Activated T-helper 17 cell treated with anti-CD3 and anti-CD28 coated beads, Interleukin-2, amount 50 U/mL, for 72 hours (primary cell): ENCODE data around the gene CD47. TPM values are rescaled to one million over a fixed set of nuclear protein-coding genes. Genes with fewer than 3 reads are reported as not detected.

ENCODE experiments used
- ATAC-seq: fragments of 150-1000 bp; cut with Tn5 transposase; replicated peaks from 2 replicates; pipeline ENCODE4 v1.10.0; 2021; ENCODE audit warnings: mild to moderate bottlenecking, moderate library complexity
- H3K27ac Mint-ChIP-seq: one replicate; pipeline ENCODE4 v1.8.0; 2022; ENCODE audit warnings: mixed read lengths
- H3K27me3 Mint-ChIP-seq: one replicate; pipeline ENCODE4 v1.8.0; 2022; ENCODE audit warnings: mixed read lengths
- H3K36me3 Mint-ChIP-seq: one replicate; pipeline ENCODE4 v1.8.0; 2022; ENCODE audit warnings: low read depth, mild to moderate bottlenecking, mixed read lengths
- H3K4me1 Mint-ChIP-seq: one replicate; pipeline ENCODE4 v1.8.0; 2022; ENCODE audit warnings: mixed read lengths
- H3K4me3 Mint-ChIP-seq: one replicate; pipeline ENCODE4 v1.8.0; 2022; ENCODE audit warnings: mild to moderate bottlenecking, mixed read lengths
- H3K9me3 Mint-ChIP-seq: one replicate; pipeline ENCODE4 v1.8.0; 2022; ENCODE audit warnings: mixed read lengths
- total RNA-seq, 2 donors: library from RNA; stranded (reverse); gene quantifications; one replicate each; pipeline ENCODE4 v1.2.3, GENCODE V29; 2022

CD47 gene
- total RNA-seq, 2 donors from 2014 or later: 139 to 197 TPM

DNA sequence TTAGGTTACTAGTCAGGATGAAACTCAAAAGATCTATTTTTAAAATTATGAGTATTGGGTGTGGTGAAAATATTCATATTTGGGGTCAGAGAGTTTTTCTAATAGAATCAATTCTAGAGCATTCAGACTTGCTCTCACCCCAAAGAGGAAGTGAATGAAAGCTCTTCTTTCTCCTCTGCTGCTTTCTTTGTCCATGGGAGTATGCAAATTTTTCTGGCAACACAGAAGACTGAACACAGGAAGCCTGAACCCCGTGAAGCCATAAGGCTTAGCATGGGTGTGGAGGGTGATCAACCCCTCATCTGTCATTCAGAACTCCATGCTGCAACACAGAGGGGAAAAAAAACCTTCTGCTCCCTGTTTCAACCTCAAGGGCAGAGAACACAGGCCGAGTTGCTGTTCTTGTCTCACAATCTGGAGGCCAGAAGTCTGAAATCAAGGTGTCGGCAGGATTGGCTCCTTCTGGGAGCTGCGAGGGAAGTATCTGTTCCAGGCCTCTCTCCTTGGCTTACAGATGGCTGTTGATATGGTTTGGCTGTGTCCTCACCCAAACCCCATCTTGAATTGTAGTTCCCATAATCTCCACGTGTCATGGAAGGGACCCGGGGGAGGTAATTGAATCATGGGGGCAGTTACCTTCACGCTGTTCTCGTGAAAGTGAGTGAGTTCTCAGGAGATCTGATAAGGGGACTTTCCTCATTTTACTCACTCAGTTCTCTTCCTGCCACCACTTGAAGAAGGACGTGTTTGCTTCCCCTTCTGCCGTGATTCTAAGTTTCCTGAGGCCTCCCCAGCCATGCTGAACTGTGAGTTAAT lies 33.7 kb upstream of the CD47 start:
- Mint-ChIP-seq H3K27me3 (no peaks in the 10 kb centered on the region), H3K27ac (peak overlapping the region; percentile 97), H3K4me1 (peaks cover 53% of the 10 kb centered on the region), H3K4me3 (peak overlapping the region; percentile 91), H3K9me3 (peaks cover 6% of the 10 kb centered on the region), H3K36me3 (peaks cover 43% of the 10 kb centered on the region)
- peak; percentile 75 for ATAC-seq

DNA sequence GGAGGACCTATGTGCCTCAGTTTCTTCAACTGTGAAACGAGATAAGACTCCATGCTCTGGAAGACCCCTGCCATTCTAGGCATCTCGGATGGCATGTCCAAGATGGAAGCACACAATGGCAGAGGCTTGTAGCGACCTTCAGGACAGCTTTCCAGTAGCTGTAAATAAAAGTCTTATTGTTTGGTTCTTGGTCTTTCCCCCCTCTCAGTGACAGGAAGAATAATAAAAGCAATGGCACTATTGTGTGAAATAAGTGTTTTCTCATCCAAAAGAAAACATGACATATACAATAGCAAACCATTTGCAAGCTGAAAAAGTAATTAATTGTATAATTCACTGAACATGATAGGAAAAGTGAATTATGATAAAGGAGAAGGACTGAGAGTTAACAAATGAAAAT lies 32.5 kb upstream of the CD47 start:
- peaks cover 46% of the 10 kb centered on the region for H3K4me1 Mint-ChIP-seq
- peak overlapping the region; percentile 97 for H3K27ac Mint-ChIP-seq
- no peaks in the 10 kb centered on the region for H3K27me3 Mint-ChIP-seq
- H3K4me3 Mint-ChIP-seq: peak overlapping the region; percentile 91
- peaks cover 3% of the 10 kb centered on the region for H3K9me3 Mint-ChIP-seq
- H3K36me3 Mint-ChIP-seq: peaks cover 31% of the 10 kb centered on the region
- no peak for ATAC-seq

DNA sequence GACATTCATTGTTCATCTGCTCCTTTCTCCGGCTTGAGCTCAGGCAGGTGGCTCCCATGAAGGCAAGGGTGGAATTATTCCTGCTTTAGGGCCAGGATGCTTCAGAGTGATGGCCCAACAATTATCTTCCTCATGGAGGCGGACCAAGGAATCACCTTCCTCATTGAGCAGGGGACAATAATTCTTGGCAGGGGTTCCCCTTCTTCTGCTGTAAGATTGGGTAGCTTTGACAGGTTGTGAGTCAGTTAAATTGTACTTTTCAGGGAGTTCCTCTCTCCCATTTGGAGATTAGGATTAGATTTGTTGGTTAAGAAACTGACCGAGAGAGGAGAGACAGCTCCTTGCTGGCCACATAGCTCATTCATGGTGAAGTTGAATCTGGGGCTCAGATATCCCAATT lies 31.4 kb upstream of the CD47 start:
- no peak for ATAC-seq
- Mint-ChIP-seq H3K4me1 (peaks cover 49% of the 10 kb centered on the region), H3K4me3 (no peak overlapping the region), H3K36me3 (peaks cover 21% of the 10 kb centered on the region), H3K9me3 (no peaks in the 10 kb centered on the region), H3K27me3 (no peaks in the 10 kb centered on the region), H3K27ac (no peak overlapping the region)

DNA sequence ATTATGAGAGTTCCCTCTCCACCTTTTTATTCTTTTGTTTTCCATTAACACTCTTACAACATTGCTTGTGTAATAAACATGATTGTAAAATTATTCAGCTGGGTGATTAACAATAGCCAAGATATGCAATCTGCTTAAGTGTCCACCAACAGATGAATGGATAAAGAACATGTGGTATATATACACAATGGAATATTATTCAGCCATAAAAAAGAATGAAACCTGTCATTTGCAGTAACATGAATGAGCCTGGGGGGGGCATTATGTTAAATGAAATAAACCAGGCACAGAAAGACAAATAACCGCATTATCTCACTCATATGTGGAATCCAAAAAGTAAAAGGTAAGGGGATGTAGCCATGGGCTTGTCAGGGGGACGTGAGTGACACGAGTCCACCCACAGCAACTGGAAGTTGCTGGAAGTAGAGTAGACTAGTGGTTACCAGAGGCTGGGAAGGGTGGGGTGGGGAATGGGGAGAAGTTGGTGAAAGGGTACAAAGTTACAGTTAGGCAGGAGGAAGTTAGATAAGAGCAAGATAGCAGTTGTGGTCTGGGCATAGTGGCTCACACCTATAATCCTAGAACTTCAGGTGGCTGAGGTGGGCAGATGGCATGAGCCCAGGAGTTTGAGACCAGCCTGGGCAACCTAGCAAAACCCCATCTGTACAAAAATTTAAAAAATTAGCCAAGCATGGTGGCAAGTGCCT lies 28.7 kb upstream of the CD47 start:
- H3K27ac Mint-ChIP-seq: peak overlapping the region; percentile 51
- no peaks in the 10 kb centered on the region for H3K9me3 Mint-ChIP-seq
- peak overlapping the region; percentile 59 for H3K4me3 Mint-ChIP-seq
- H3K27me3 Mint-ChIP-seq: no peaks in the 10 kb centered on the region
- ATAC-seq: no peak
- H3K36me3 Mint-ChIP-seq: no peaks in the 10 kb centered on the region
- peaks cover 41% of the 10 kb centered on the region for H3K4me1 Mint-ChIP-seq

DNA sequence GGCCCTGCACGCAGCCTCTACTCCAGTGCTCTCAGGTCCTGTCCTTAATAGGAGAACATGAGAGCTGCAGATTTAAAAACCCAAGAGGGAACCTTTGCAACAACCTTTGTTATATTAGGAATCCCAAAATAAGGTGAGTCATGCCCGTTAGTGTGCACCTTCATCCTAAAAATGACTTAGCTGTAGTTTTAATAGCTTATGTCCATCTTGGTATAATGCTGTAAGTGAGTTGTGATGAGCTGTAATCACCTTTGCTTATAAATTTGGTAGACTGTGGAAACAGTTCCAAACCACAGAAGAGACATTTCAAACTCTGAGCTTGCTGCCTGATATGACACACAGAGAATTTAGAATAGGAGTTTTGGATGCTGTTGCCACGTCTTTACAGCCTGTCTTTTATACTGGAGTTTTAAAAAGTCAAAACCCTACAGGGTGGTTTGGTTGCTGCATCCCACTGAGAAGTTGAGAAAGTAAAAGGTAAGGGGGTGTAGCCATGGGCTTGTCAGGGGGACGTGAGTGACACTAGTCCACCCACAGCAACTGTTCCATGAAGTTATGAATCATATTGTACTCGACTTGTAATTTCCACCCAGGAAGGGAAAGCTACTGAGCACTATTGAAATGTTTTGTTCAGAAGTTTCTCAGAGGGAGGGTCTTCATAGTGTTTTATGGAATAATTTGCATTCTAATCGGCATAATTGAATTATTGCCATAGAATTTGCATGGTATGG lies 27.4 kb upstream of the CD47 start:
- H3K9me3 Mint-ChIP-seq: no peaks in the 10 kb centered on the region
- peaks cover 27% of the 10 kb centered on the region for H3K4me1 Mint-ChIP-seq
- H3K27ac Mint-ChIP-seq: peak overlapping the region; percentile 84
- peak overlapping the region; percentile 59 for H3K4me3 Mint-ChIP-seq
- no peaks in the 10 kb centered on the region for H3K27me3 Mint-ChIP-seq
- peak; percentile 89 for ATAC-seq
- H3K36me3 Mint-ChIP-seq: no peaks in the 10 kb centered on the region

DNA sequence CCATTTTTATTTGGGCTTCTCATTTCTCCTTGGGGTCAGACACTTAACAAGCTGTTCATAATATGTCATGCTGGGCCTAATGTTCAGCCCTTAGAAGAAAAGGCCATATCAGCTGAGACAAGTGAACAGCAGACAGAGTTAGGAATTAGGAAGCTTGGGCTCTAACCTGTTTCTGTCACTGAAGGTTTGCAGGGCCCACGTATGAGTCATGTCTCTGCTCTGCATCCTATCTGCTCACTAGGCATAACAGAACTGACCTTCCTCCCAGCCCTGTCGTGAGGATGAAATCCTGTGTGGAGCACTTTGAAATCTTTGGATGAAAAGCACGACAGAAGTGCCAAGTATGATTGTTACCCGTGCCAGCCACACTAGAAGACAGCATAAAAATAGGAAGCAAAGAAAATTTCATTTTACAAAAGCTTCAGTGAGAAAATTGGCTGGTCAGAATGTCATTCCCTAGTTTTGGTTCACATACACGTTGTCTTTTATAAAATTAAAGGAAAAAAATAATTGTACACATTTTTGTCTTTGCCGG lies 26.5 kb upstream of the CD47 start:
- no peaks in the 10 kb centered on the region for H3K27me3 Mint-ChIP-seq
- H3K27ac Mint-ChIP-seq: peak overlapping the region; percentile 84
- H3K4me3 Mint-ChIP-seq: peak overlapping the region; percentile 59
- H3K9me3 Mint-ChIP-seq: no peaks in the 10 kb centered on the region
- ATAC-seq: peak; percentile 52
- H3K36me3 Mint-ChIP-seq: no peaks in the 10 kb centered on the region
- peaks cover 25% of the 10 kb centered on the region for H3K4me1 Mint-ChIP-seq

DNA sequence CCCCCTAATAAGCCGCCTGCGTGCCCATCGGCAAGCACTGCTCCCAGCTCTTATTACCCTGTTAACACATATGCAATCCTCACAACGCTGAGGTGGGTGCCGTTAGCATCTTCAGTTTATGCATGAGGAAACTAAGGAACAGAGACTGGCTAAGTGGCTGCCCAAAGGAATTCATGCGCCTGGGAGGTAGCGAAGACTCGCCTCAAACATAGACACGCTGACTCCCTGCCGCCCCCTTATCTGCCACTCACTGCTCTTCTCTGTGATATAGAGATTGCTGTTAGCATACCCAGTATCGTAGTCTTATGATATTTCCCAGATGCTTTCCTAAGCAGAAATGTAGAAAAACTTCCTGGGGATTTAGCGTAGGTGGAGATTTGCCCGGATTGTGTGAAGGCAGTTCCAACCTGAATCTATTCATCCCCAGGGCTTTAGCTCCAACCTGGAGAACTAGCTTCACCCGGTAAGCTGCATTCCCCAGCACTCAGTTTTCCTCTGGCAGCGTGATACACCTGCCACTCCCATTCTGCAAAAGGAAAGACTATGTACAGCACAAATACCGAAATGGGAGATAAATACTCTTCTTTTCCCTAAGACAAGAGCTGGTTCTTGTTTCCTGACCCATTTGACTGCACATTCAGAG lies 23.7 kb upstream of the CD47 start:
- no peak for ATAC-seq
- no peaks in the 10 kb centered on the region for H3K9me3 Mint-ChIP-seq
- H3K27ac Mint-ChIP-seq: no peak overlapping the region
- peaks cover 17% of the 10 kb centered on the region for H3K4me1 Mint-ChIP-seq
- no peaks in the 10 kb centered on the region for H3K36me3 Mint-ChIP-seq
- no peak overlapping the region for H3K4me3 Mint-ChIP-seq
- no peaks in the 10 kb centered on the region for H3K27me3 Mint-ChIP-seq

DNA sequence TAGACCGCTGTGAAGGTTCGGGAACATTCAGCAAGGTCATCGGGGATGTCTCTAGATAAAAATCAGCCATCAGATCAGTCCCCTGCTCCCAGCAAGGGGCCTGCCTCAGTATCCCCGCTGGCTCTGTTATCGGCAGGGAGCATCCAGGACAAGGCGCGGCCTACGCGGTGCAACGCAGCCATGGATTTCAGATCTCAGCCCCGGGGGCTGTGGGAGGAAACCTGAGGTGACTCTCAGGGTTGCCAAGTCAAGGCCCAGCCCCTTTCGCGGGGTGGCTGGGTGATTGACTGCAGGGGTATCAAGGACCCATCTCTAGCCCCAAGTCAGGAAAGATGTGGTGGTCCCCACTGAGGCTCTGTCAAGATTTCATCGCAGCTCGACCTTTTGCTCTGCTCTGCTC lies 23.1 kb upstream of the CD47 start:
- Mint-ChIP-seq H3K27ac (no peak overlapping the region), H3K27me3 (no peaks in the 10 kb centered on the region), H3K4me1 (peaks cover 14% of the 10 kb centered on the region), H3K36me3 (no peaks in the 10 kb centered on the region), H3K9me3 (no peaks in the 10 kb centered on the region), H3K4me3 (no peak overlapping the region)
- ATAC-seq: no peak

DNA sequence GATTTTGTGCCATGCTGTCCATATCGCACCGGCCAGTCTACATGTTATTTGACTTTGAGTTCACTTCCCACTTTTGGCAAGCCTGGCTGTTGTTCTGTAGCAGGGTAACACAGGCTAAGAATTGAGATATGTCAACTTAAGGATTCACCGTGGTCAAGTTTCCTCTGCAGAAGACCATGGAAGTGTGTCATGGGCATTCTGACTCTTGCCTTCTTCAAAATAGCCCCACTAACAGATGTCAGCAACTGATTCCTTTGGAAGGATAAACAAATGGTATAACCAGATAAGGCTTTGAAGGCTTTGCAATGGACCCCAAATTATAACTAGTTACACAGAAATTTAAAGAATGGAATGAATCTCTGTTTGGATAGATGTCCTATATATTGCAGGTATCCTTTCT lies 20.1 kb upstream of the CD47 start:
- Mint-ChIP-seq H3K4me3 (no peak overlapping the region), H3K4me1 (peaks cover 8% of the 10 kb centered on the region), H3K9me3 (no peaks in the 10 kb centered on the region), H3K27ac (no peak overlapping the region), H3K27me3 (no peaks in the 10 kb centered on the region), H3K36me3 (no peaks in the 10 kb centered on the region)
- ATAC-seq: no peak

DNA sequence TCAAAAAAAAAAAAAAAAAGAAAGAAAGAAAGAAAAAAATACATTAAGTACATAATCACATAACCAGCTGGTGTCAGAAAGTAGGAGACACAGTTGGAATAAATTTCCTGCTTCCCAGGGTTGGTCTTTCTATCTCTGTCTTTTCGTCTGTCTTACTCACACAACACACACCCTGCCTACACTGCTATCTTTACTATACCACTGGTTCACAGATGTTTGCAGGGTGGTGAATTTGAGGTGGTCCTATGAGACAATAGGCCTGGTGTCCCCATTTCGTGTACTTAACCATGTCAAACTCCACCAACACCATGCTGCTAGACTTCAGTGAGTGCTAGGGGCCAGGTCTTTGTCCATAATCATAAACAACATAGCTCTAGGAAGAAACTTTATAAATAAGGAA lies 17.6 kb upstream of the CD47 start:
- H3K27ac Mint-ChIP-seq: no peak overlapping the region
- H3K4me3 Mint-ChIP-seq: no peak overlapping the region
- H3K36me3 Mint-ChIP-seq: no peaks in the 10 kb centered on the region
- no peak for ATAC-seq
- H3K4me1 Mint-ChIP-seq: peaks cover 8% of the 10 kb centered on the region
- H3K27me3 Mint-ChIP-seq: no peaks in the 10 kb centered on the region
- no peaks in the 10 kb centered on the region for H3K9me3 Mint-ChIP-seq

DNA sequence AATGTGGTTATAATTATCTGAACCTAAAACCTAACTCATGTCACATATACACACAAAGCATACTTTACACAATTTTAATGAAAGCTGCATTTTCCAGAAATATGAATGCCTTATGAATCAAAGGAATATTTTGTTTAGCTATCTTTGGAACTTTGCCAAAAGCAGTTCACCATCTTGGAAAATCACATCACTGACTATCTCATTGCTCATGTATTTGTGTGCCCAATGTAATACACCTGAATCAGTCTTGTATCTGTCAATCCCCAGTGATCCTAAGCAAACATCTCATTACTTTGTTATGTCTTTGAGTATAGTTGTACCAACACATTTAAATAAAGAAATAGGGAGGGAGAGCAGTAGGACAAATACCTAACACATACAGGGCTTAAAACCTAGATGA lies 15.6 kb upstream of the CD47 start:
- Mint-ChIP-seq H3K4me1 (peaks cover 15% of the 10 kb centered on the region), H3K4me3 (no peak overlapping the region), H3K36me3 (no peaks in the 10 kb centered on the region), H3K27me3 (no peaks in the 10 kb centered on the region), H3K9me3 (no peaks in the 10 kb centered on the region), H3K27ac (no peak overlapping the region)
- ATAC-seq: no peak

DNA sequence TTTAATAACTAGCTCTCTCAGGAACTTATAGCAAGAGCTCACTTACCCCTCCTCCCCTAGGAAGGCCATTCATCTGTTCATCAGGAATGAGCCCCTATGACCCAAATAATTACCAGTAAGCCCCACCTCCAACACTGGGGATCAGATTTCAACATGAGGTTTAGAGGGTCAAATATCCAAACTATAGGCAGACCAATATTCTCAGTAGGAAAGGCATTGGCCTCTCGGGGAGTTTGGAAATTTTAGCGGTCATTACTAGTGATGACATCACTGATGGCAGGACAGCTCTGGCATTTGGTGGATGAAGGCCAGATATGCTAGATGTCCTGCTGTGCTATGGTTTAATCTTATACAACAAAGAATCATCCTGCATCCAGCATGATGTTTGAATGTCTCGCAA lies 15.2 kb upstream of the CD47 start:
- ATAC-seq: no peak
- H3K4me3 Mint-ChIP-seq: no peak overlapping the region
- no peaks in the 10 kb centered on the region for H3K27me3 Mint-ChIP-seq
- H3K9me3 Mint-ChIP-seq: no peaks in the 10 kb centered on the region
- H3K36me3 Mint-ChIP-seq: no peaks in the 10 kb centered on the region
- H3K4me1 Mint-ChIP-seq: peaks cover 18% of the 10 kb centered on the region
- no peak overlapping the region for H3K27ac Mint-ChIP-seq

DNA sequence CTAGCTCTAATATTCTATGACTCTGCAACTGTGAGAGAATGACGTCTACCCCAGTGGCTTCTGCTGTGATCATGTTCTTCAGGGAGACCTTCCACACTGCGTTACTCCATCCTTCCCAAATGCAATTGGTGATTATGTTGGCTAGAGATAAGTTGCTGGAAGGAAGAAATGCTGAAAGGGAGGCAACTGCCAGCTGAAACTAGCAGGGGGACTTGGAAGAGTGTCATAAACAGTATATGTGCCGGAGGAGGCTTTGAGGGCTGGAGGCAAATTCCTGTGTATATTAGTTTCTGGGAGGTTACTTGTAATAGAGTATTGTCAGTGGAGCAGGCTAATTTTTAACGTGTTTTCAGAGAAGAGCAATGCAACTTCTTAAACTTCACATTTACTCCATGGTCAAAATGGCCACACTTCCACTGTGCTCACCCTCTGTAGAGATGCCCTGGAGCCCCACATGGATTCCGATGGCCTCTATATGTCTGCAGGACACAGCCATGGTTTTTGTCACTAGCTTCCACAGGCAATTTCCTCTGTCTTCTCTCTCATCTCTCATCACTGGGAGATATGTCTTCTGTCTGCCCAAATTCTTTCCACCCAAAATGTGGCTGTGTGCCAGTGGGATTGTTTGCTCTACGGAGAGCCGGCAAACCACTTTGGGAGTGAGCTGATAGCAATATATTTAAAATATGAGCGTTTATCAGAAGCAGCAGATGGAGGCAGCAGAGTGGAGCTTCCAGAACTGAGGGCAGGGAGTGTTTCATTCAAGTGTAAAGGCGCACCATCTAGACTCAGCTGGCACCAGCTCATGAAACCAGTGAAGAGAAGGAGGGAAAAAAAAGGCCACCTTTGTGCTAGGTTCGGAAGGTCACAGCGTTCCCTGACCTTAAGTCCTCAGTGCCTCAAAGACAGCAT lies 13.3 kb upstream of the CD47 start:
- H3K9me3 Mint-ChIP-seq: no peaks in the 10 kb centered on the region
- no peak overlapping the region for H3K27ac Mint-ChIP-seq
- H3K4me1 Mint-ChIP-seq: peaks cover 30% of the 10 kb centered on the region
- H3K36me3 Mint-ChIP-seq: no peaks in the 10 kb centered on the region
- no peaks in the 10 kb centered on the region for H3K27me3 Mint-ChIP-seq
- no peak overlapping the region for H3K4me3 Mint-ChIP-seq
- no peak for ATAC-seq
